Hepatocyte (in vitro differentiated cells): ENCODE results near the gene PDE1C. TPM values are rescaled to one million over a fixed set of nuclear protein-coding genes. Genes with fewer than 3 reads are reported as not detected.

Experiments used
- DNase-seq: peaks from one replicate; pipeline ENCODE4 v3.0.0-alpha.2; 2016; ENCODE audit warnings: low spot score
- H2AFZ ChIP-seq: fragments of 200-600 bp; sonication (generic); 2 replicates; pipeline ENCODE4 v1.6.0; 2016; ENCODE audit warnings: antibody characterized with exemption, mild to moderate bottlenecking
- H3K27ac ChIP-seq: fragments of 200-600 bp; sonication (generic); 2 replicates; pipeline ENCODE4 v1.5.1; 2016; ENCODE audit warnings: mild to moderate bottlenecking
- H3K27me3 ChIP-seq: fragments of 200-600 bp; sonication (generic); 2 replicates; pipeline ENCODE4 v1.6.1; 2016
- H3K36me3 ChIP-seq: fragments of 200-600 bp; sonication (generic); replicated peaks from 2 replicates; pipeline ENCODE4 v1.5.1; 2016; ENCODE audit warnings: low read depth; ENCODE audit not compliant: insufficient read depth
- H3K4me1 ChIP-seq: fragments of 200-600 bp; sonication (generic); 2 replicates; pipeline ENCODE4 v1.5.1; 2016; ENCODE audit warnings: mild to moderate bottlenecking, moderate library complexity; ENCODE audit not compliant: insufficient read depth
- H3K4me2 ChIP-seq: fragments of 200-600 bp; sonication (generic); 2 replicates; pipeline ENCODE4 v1.6.0; 2016
- H3K4me3 ChIP-seq: fragments of 200-600 bp; sonication (generic); 2 replicates; pipeline ENCODE4 v1.5.1; 2016; ENCODE audit warnings: mild to moderate bottlenecking
- H3K79me2 ChIP-seq: fragments of 200-600 bp; sonication (generic); 2 replicates; pipeline ENCODE4 v1.6.0; 2017; ENCODE audit warnings: mild to moderate bottlenecking
- H3K9me2 ChIP-seq: fragments of 200-600 bp; sonication (generic); replicated peaks from 2 replicates; pipeline ENCODE4 v1.6.0; 2017; ENCODE audit warnings: mild to moderate bottlenecking; ENCODE audit not compliant: insufficient read depth
- H3K9me3 ChIP-seq: fragments of 200-600 bp; sonication (generic); 2 replicates; pipeline ENCODE4 v1.5.1; 2016; ENCODE audit warnings: low read depth, mild to moderate bottlenecking
- H4K20me1 ChIP-seq: fragments of 200-600 bp; sonication (generic); 2 replicates; pipeline ENCODE4 v1.6.0; 2016; ENCODE audit warnings: mild to moderate bottlenecking; ENCODE audit not compliant: insufficient read depth, poor library complexity, severe bottlenecking
- CTCF ChIP-seq: fragments of 200-600 bp; sonication (generic); IDR thresholded peaks from 2 replicates; pipeline ENCODE4 v1.5.1; 2016; ENCODE audit warnings: antibody characterized with exemption, mild to moderate bottlenecking; ENCODE audit not compliant: poor library complexity
- EZH2 ChIP-seq: fragments of 200-600 bp; sonication (generic); IDR thresholded peaks from 2 replicates; pipeline ENCODE4 v1.6.1; 2016; ENCODE audit warnings: antibody characterized with exemption, mild to moderate bottlenecking, borderline replicate concordance
- EZH2phosphoT487 ChIP-seq: fragments of 200-600 bp; sonication (generic); IDR thresholded peaks from one replicate; pipeline ENCODE4 v1.6.1; 2018; ENCODE audit warnings: antibody characterized with exemption, mild to moderate bottlenecking, low read depth, moderate library complexity; ENCODE audit not compliant: unreplicated experiment, severe bottlenecking
- WGBS: methylation state at CpG from one replicate; pipeline ENCODE4 v1.1.6; 2016; ENCODE audit warnings: low lambda C conversion rate; ENCODE audit errors: missing lambda C conversion rate; 5-methylcytosine and 5-hydroxymethylcytosine counted together
- polyA plus RNA-seq: library from polyadenylated mRNA; unstranded; fragments of >200 nt; fragmentation: Nextera tagmentation; extraction: Ambion mirVana; gene quantifications from 2 replicates; pipeline ENCODE4 v1.2.1, GENCODE V29; 2016
- total RNA-seq: library from RNA; depleted of rRNA; stranded (reverse); fragments of >200 nt; gene quantifications from 2 replicates; pipeline ENCODE4 v1.2.3, GENCODE V29; 2014

The PDE1C gene
- total and polyA plus RNA-seq, 2 experiments from 2014 or later: 1.8 to 5.0 TPM

- H3K9me2 ChIP-seq: no peaks in the 10 kb centered on the region
- no peak overlapping the region for H3K4me2 ChIP-seq
- H3K79me2 ChIP-seq: no peaks in the 10 kb centered on the region
- H3K36me3 ChIP-seq: no peaks in the 10 kb centered on the region
- H3K9me3 ChIP-seq: no peaks in the 10 kb centered on the region
- H4K20me1 ChIP-seq: no peaks in the 10 kb centered on the region
- no peak overlapping the region for H3K4me3 ChIP-seq
- no peaks in the 10 kb centered on the region for H3K4me1 ChIP-seq
- no peak overlapping the region for H2AFZ ChIP-seq
- no peak overlapping the region for H3K27ac ChIP-seq
- DNase-seq: no peak
- 86% methylated on average over 4 of the region's 4 CpGs for WGBS
- H3K27me3 ChIP-seq: no peaks in the 10 kb centered on the region
- TF ChIP-seq EZH2 (no peak), CTCF (no peak), EZH2phosphoT487 (no peak)
Observed at GRCh38 chr7:32103361-32103760, 33.2 kb upstream of the PDE1C start.

- no peaks in the 10 kb centered on the region for H3K4me1 ChIP-seq
- no peaks in the 10 kb centered on the region for H3K9me2 ChIP-seq
- H4K20me1 ChIP-seq: no peaks in the 10 kb centered on the region
- H3K79me2 ChIP-seq: no peaks in the 10 kb centered on the region
- H3K36me3 ChIP-seq: no peaks in the 10 kb centered on the region
- no peak overlapping the region for H2AFZ ChIP-seq
- no peaks in the 10 kb centered on the region for H3K9me3 ChIP-seq
- WGBS: 90% methylated on average over 1 of the region's 1 CpG
- no peak for DNase-seq
- TF ChIP-seq EZH2: no peak
- no peak for TF ChIP-seq EZH2phosphoT487
- no peak for TF ChIP-seq CTCF
- no peak overlapping the region for H3K27ac ChIP-seq
- H3K4me2 ChIP-seq: no peak overlapping the region
- H3K4me3 ChIP-seq: no peak overlapping the region
- no peaks in the 10 kb centered on the region for H3K27me3 ChIP-seq
Observed at GRCh38 chr7:32102432-32102873, 32.2 kb upstream of the PDE1C start.

GRCh38 chr7:32100407-32100907, 30.2 kb upstream of the PDE1C start:
- Histone ChIP-seq H3K27me3 (no peaks in the 10 kb centered on the region), H3K9me2 (no peaks in the 10 kb centered on the region), H3K27ac (no peak overlapping the region), H3K4me3 (no peak overlapping the region), H3K36me3 (no peaks in the 10 kb centered on the region), H4K20me1 (no peaks in the 10 kb centered on the region), H3K9me3 (no peaks in the 10 kb centered on the region), H3K4me1 (no peaks in the 10 kb centered on the region), H3K4me2 (no peak overlapping the region), H3K79me2 (no peaks in the 10 kb centered on the region), H2AFZ (no peak overlapping the region)
- TF ChIP-seq CTCF: no peak
- TF ChIP-seq EZH2: no peak
- TF ChIP-seq EZH2phosphoT487: no peak
- 74% methylated on average over 2 of the region's 2 CpGs for WGBS
- no peak for DNase-seq
